ENCODE results near the gene ABHD16B. TPM values are rescaled to one million over a fixed set of nuclear protein-coding genes. Genes with fewer than 3 reads are reported as not detected.
A peak's percentile ranks its signal among the peaks of the same experiment; 100 is the strongest.

Gene ABHD16B
- total and polyA plus RNA-seq, 10 of the 15 experiments (the other 5 are each of a cell fraction or from before 2014, with no cell fraction given) = 0.13 TPM; not detected in 9

DNA sequence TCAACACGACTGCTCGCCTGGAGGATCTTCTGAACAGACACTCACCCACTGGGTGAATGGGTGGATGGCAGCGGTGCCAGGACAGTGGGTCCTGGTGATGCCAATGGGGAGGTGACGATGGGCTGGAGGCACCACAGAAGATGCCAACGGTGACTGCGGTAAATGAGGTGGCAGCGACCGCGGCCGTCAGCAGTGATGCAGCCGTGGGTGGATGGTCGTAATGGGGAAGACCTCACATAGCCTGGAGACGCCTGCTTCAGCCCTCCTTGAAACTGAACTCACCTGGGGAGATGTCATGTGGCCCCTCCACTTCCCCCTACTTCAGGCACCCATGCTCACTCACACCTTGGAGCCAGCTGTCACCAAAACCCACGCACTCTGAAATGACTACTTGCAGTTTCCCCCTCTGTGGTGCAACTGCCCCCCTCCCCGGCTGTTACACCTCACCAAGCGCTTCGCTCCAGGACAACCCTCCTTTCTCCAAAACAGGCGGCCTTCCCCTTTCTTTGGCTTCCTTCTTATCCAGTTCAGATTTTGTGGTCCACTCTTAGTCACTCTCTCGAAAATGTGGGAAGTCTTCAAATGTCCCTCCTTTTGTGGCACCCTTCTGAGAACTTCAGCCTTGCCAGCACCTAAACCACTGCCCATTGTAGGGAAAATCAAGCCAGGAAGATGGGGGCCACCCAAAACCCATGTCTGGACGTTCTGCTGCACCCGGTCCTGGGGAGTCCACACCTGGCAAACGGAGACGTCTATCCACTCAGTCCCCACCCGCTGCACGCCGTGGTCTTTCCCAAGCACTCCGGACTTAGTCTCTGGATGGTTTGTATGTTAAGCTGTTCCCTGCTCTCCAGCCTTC is 10.4 kb upstream of the ABHD16B start:
- ChIA-PET RAD21 (ENCODE audit: unreplicated experiment) (interaction anchor here (0.7 to 1.1 kb wide), 3 partner anchors 12 to 122 kb away, joined by 3 read pairs; no protein-coding TSS in a partner anchor), POLR2A (interaction anchor here (0.7 to 1.2 kb wide), 2 partner anchors 106 to 143 kb away, joined by 3 to 4 read pairs; partner anchors contain the start of genes ARFRP1, UCKL1 and ZGPAT), SMC1A (ENCODE audit: uncharacterized antibody, unreplicated experiment) (interaction anchor here (1.2 kb wide), 1 partner anchor 65 kb away, joined by 3 read pairs; no protein-coding TSS in a partner anchor), CTCF (interaction anchor here (0.9 to 1.2 kb wide), 2 partner anchors 13 to 64 kb away, joined by 3 to 5 read pairs; no protein-coding TSS in a partner anchor)
- DNase-seq (ENCODE audit: low read depth, low spot score) (peak; percentile 83), ATAC-seq (peak; percentile 81), FAIRE-seq (peak; percentile 97)
- intact Hi-C loops (cut with micrococcal nuclease; ENCODE audit: unreplicated experiment) = no loop called here
- Histone ChIP-seq H3K4me1 (ENCODE audit: control insufficient read depth, insufficient read depth, low read length) (peaks cover 51% of the 10 kb centered on the region), H3K9me3 (replicated peaks; ENCODE audit: control insufficient read depth, insufficient read depth, low read length) (no peaks in the 10 kb centered on the region), H3K27ac (ENCODE audit: control insufficient read depth, insufficient read depth) (peak overlapping the region; percentile 71), H3K4me2 (ENCODE audit: control insufficient read depth, insufficient read depth) (peak overlapping the region; percentile 78), H3K27me3 (replicated peaks in 1 of 2; ENCODE audit: control insufficient read depth in 2 of 2, insufficient read depth in 2 of 2, low read length in 1 of 2) (no peaks in the 10 kb centered on the region; a peak in 1 of 4 replicates), H3K9ac (ENCODE audit: control insufficient read depth, insufficient read depth, low read length) (no peak overlapping the region), H3K4me3 (no peak overlapping the region), H4K20me1 (ENCODE audit: control insufficient read depth, insufficient read depth) (no peaks in the 10 kb centered on the region), H3K79me2 (ENCODE audit: control insufficient read depth, insufficient read depth, low read length) (no peaks in the 10 kb centered on the region), H2AFZ (ENCODE audit: control insufficient read depth, low read depth, low read length) (no peak overlapping the region; the same call in none of the 2 replicates), H3K36me3 (ENCODE audit: control insufficient read depth in 2 of 2, insufficient read depth in 2 of 2, low read length in 1 of 2) (no peaks in the 10 kb centered on the region)
- WGBS (ENCODE audit: insufficient coverage, insufficient replicate concordance, low lambda C conversion rate, missing lambda C conversion rate) = 16% methylated on average over 27 of the region's 27 CpGs
- BruUV-seq (replicated peaks) = TSS peak; percentile 69
- in situ Hi-C loops (cut with MboI) = no loop called here
- peak; percentile 99 for TF ChIP-seq DPF2 (IDR thresholded peaks at IDR 0.05)
- no peak for TF ChIP-seq TAF1 (IDR thresholded peaks at IDR 0.05; ENCODE audit: borderline replicate concordance, low read depth, low read length)
- TF ChIP-seq, protein P1, sequence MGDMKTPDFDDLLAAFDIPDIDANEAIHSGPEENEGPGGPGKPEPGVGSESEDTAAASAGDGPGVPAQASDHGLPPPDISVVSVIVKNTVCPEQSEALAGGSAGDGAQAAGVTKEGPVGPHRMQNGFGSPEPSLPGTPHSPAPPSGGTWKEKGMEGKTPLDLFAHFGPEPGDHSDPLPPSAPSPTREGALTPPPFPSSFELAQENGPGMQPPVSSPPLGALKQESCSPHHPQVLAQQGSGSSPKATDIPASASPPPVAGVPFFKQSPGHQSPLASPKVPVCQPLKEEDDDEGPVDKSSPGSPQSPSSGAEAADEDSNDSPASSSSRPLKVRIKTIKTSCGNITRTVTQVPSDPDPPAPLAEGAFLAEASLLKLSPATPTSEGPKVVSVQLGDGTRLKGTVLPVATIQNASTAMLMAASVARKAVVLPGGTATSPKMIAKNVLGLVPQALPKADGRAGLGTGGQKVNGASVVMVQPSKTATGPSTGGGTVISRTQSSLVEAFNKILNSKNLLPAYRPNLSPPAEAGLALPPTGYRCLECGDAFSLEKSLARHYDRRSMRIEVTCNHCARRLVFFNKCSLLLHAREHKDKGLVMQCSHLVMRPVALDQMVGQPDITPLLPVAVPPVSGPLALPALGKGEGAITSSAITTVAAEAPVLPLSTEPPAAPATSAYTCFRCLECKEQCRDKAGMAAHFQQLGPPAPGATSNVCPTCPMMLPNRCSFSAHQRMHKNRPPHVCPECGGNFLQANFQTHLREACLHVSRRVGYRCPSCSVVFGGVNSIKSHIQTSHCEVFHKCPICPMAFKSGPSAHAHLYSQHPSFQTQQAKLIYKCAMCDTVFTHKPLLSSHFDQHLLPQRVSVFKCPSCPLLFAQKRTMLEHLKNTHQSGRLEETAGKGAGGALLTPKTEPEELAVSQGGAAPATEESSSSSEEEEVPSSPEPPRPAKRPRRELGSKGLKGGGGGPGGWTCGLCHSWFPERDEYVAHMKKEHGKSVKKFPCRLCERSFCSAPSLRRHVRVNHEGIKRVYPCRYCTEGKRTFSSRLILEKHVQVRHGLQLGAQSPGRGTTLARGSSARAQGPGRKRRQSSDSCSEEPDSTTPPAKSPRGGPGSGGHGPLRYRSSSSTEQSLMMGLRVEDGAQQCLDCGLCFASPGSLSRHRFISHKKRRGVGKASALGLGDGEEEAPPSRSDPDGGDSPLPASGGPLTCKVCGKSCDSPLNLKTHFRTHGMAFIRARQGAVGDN (IDR thresholded peaks at IDR 0.05) = peak; percentile 88
- TF ChIP-seq, protein P2, sequence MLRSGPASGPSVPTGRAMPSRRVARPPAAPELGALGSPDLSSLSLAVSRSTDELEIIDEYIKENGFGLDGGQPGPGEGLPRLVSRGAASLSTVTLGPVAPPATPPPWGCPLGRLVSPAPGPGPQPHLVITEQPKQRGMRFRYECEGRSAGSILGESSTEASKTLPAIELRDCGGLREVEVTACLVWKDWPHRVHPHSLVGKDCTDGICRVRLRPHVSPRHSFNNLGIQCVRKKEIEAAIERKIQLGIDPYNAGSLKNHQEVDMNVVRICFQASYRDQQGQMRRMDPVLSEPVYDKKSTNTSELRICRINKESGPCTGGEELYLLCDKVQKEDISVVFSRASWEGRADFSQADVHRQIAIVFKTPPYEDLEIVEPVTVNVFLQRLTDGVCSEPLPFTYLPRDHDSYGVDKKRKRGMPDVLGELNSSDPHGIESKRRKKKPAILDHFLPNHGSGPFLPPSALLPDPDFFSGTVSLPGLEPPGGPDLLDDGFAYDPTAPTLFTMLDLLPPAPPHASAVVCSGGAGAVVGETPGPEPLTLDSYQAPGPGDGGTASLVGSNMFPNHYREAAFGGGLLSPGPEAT (IDR thresholded peaks at IDR 0.05; ENCODE audit: low read depth) = peak; percentile 95
- no peak for TF ChIP-seq SREBF2 (IDR thresholded peaks at IDR 0.05; ENCODE audit: low read length)
- TF ChIP-seq MEF2A (IDR thresholded peaks at IDR 0.05; ENCODE audit: insufficient read depth, low read depth, low read length) = peak; percentile 85
- TF ChIP-seq CREB1 (IDR thresholded peaks at IDR 0.05; ENCODE audit: low read depth) = peak; percentile 91
- TF ChIP-seq ATF7 (IDR thresholded peaks at IDR 0.05; ENCODE audit: low read depth) = peak; percentile 97
- peak; percentile 85 for TF ChIP-seq BACH1 (IDR thresholded peaks at IDR 0.05; ENCODE audit: borderline replicate concordance)
- no peak for TF ChIP-seq CBX5 (IDR thresholded peaks at IDR 0.05; ENCODE audit: low read depth)
- TF ChIP-seq, protein P3, sequence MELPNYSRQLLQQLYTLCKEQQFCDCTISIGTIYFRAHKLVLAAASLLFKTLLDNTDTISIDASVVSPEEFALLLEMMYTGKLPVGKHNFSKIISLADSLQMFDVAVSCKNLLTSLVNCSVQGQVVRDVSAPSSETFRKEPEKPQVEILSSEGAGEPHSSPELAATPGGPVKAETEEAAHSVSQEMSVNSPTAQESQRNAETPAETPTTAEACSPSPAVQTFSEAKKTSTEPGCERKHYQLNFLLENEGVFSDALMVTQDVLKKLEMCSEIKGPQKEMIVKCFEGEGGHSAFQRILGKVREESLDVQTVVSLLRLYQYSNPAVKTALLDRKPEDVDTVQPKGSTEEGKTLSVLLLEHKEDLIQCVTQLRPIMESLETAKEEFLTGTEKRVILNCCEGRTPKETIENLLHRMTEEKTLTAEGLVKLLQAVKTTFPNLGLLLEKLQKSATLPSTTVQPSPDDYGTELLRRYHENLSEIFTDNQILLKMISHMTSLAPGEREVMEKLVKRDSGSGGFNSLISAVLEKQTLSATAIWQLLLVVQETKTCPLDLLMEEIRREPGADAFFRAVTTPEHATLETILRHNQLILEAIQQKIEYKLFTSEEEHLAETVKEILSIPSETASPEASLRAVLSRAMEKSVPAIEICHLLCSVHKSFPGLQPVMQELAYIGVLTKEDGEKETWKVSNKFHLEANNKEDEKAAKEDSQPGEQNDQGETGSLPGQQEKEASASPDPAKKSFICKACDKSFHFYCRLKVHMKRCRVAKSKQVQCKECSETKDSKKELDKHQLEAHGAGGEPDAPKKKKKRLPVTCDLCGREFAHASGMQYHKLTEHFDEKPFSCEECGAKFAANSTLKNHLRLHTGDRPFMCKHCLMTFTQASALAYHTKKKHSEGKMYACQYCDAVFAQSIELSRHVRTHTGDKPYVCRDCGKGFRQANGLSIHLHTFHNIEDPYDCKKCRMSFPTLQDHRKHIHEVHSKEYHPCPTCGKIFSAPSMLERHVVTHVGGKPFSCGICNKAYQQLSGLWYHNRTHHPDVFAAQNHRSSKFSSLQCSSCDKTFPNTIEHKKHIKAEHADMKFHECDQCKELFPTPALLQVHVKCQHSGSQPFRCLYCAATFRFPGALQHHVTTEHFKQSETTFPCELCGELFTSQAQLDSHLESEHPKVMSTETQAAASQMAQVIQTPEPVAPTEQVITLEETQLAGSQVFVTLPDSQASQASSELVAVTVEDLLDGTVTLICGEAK (IDR thresholded peaks at IDR 0.05; ENCODE audit: borderline replicate concordance) = no peak
- peak; percentile 95 for TF ChIP-seq EED (IDR thresholded peaks at IDR 0.05; ENCODE audit: low read depth)
- TF ChIP-seq KAT2A (conservative IDR thresholded peaks at IDR 0.05; ENCODE audit: control insufficient read depth, low read depth, low read length) = no peak
